K562 (cell line): ENCODE data around the gene EPHB1. TPM values are rescaled to one million over a fixed set of nuclear protein-coding genes. Genes with fewer than 3 reads are reported as not detected.

Experiments
- ATF4 ChIP-seq: fragments of 450-650 bp; formaldehyde crosslinking; IDR thresholded peaks from 2 replicates; pipeline ENCODE4 v1.4.0; 2022; ENCODE audit warnings: mild to moderate bottlenecking, moderate library complexity
- BCL6 ChIP-seq: fragments of 250-450 bp; sonication (Bioruptor Pico); IDR thresholded peaks from 2 replicates; pipeline ENCODE4 v1.4.0; 2020
- CHD7 ChIP-seq: fragments of 200-600 bp; sonication (generic); IDR thresholded peaks from one replicate; pipeline ENCODE4 v1.6.1; 2012; ENCODE audit warnings: mild to moderate bottlenecking, low read depth, low read length, inconsistent platforms
- HES1 ChIP-seq: fragments of 450-650 bp; IDR thresholded peaks from 2 replicates; pipeline ENCODE4 v1.6.1; 2016; ENCODE audit warnings: low read depth, mild to moderate bottlenecking, moderate library complexity
- SNRNP70 ChIP-seq: fragments of 200-400 bp; formaldehyde crosslinking; optimal IDR thresholded peaks from 2 replicates; pipeline ENCODE3; 2017; ENCODE audit warnings: low read depth, low read length
- TSC22D4 ChIP-seq: fragments of 450-650 bp; IDR thresholded peaks from 2 replicates; pipeline ENCODE4 v1.6.1; 2016; ENCODE audit warnings: missing genetic modification characterization, missing biosample characterization, control low read depth
- ZNF75A ChIP-seq: fragments of 450-650 bp; formaldehyde crosslinking; IDR thresholded peaks from 2 replicates; pipeline ENCODE4 v1.4.0; 2020; ENCODE audit warnings: mild to moderate bottlenecking
- polyA plus RNA-seq, 8 experiments: library from polyadenylated mRNA; depleted of rRNA in 4 of 8; stranded (reverse) in 5 of 8; unstranded in 3 of 8; fragments of >200 nt; fragmentation: Nextera tagmentation in 2 of 8; fragmentation: Illumina TruSeq in 1 of 8; extraction: Ambion mirVana in 2 of 8; extraction: Trizol in 1 of 8; gene quantifications; 2 replicates each; pipeline versions ENCODE4 v1.2.1 to v1.2.3, GENCODE V29; 2011 to 2014; ENCODE audit warnings: inconsistent platforms in 1 of 8, missing spikeins in 1 of 8
- total RNA-seq, 7 experiments: library from RNA; depleted of rRNA in 6 of 7; stranded (reverse); fragments of >200 nt in 6 of 7; fragmentation: Illumina TruSeq in 2 of 7; extraction: Trizol in 2 of 7; gene quantifications; 2 replicates each; pipeline versions ENCODE4 v1.2.1 to v1.2.3, GENCODE V29; 2011 to 2021; ENCODE audit warnings: low replicate concordance in 1 of 7

The EPHB1 gene
- total and polyA plus RNA-seq, 9 of the 15 experiments (the other 6 are each of a cell fraction or from before 2014, with no cell fraction given): 0.29 TPM; not detected in 8

GRCh38 chr3:135082706-135083105 is 287.6 kb downstream of the EPHB1 start (continued):
- no peak for TF ChIP-seq CHD7
- TF ChIP-seq HES1: no peak
- TF ChIP-seq TSC22D4: no peak
- TF ChIP-seq SNRNP70: no peak
- no peak for TF ChIP-seq ZNF75A (CRISPR knock-in tag)
- TF ChIP-seq ATF4 (CRISPR knock-in tag): no peak
- TF ChIP-seq BCL6: no peak
